ENCODE data around the gene CCP110.
A peak's percentile ranks its signal among the peaks of the same experiment; 100 is the strongest.

CCP110 gene

GRCh38 chr16:19497176-19497575 lies 26.6 kb upstream of the CCP110 start:
- DNase-seq (ENCODE audit: low read depth): no peak
- TF ChIP-seq CTCF (conservative IDR thresholded peaks at IDR 0.05; ENCODE audit: control insufficient read depth, insufficient read depth, low read depth, low read length): no peak
- H3K4me3 ChIP-seq (ENCODE audit: control insufficient read depth, low read depth, low read length): no peak overlapping the region

- no peak for DNase-seq (ENCODE audit: low read depth)
- no peak overlapping the region for H3K4me3 ChIP-seq (ENCODE audit: control insufficient read depth, low read depth, low read length)
- TF ChIP-seq CTCF (conservative IDR thresholded peaks at IDR 0.05; ENCODE audit: control insufficient read depth, insufficient read depth, low read depth, low read length): no peak
These were observed 24.7 kb upstream of the CCP110 start for GRCh38 chr16:19499006-19499405.

- no peak overlapping the region for H3K4me3 ChIP-seq (ENCODE audit: control insufficient read depth, low read depth, low read length)
- TF ChIP-seq CTCF (conservative IDR thresholded peaks at IDR 0.05; ENCODE audit: control insufficient read depth, insufficient read depth, low read depth, low read length): no peak
- DNase-seq (ENCODE audit: low read depth): no peak
These were observed 24.3 kb upstream of the CCP110 start for GRCh38 chr16:19499481-19499880.

GRCh38 chr16:19502395-19503131 lies 21.2 kb upstream of the CCP110 start:
- no peak overlapping the region for H3K4me3 ChIP-seq (ENCODE audit: control insufficient read depth, low read depth, low read length)
- peak; percentile 79 for DNase-seq (ENCODE audit: low read depth)
- TF ChIP-seq CTCF (conservative IDR thresholded peaks at IDR 0.05; ENCODE audit: control insufficient read depth, insufficient read depth, low read depth, low read length): peak; percentile 83

GRCh38 chr16:19503461-19504075 lies 20.2 kb upstream of the CCP110 start:
- no peak for TF ChIP-seq CTCF (conservative IDR thresholded peaks at IDR 0.05; ENCODE audit: control insufficient read depth, insufficient read depth, low read depth, low read length)
- no peak for DNase-seq (ENCODE audit: low read depth)

GRCh38 chr16:19505600-19506303 lies 18.0 kb upstream of the CCP110 start:
- no peak for TF ChIP-seq CTCF (conservative IDR thresholded peaks at IDR 0.05; ENCODE audit: control insufficient read depth, insufficient read depth, low read depth, low read length)
- peak; percentile 85 for DNase-seq (ENCODE audit: low read depth)
- H3K4me3 ChIP-seq (ENCODE audit: control insufficient read depth, low read depth, low read length): no peak overlapping the region

More at GRCh38 chr16:19503461-19504075, 20.2 kb upstream of the CCP110 start:
- H3K4me3 ChIP-seq (ENCODE audit: control insufficient read depth, low read depth, low read length): no peak overlapping the region

Data from fibroblast of mammary gland (primary cell).